Measurements from ENCODE around the gene F11.

DNA sequence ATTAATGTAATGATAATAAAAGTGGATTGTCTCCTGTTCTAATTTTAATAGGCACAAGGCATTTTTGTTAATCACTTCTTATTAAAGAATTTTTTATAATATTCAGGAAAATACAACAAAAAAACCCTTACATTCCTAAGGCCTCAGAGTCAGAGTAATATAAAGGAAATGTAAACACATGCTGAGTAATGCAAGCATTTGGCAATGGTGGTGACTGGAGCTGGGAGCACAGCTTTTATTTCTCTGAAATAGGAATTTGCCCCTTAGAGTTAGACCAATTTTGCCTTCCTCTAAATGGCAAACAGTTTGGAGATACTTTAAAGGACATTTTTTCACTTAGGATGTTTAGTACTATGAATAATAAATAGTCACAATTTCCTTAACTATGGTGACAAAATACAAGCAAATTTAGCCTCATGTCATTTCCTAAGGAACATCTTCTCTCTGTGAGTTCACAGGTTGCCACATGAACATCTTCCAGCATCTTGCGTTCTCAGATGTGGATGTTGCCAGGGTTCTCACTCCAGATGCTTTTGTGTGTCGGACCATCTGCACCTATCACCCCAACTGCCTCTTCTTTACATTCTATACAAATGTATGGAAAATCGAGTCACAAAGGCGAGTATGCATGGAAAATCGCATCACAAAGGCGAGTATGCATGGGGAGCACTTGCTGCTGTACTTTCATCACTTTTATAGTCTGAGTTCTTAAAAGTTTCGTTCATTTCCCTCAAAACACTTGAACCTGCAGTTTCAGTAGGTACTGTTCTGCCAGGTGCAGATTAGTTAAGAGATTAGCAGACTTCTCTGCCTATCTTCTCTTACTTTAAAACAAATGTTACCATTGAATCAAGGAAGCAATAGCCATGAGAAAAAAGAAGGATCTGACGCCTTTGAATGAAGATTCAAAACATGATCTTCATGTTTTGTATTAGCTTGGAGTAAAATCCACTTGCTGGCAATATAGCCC, 15.9 kb upstream of the F11 start:
- TF ChIP-seq, protein P1, sequence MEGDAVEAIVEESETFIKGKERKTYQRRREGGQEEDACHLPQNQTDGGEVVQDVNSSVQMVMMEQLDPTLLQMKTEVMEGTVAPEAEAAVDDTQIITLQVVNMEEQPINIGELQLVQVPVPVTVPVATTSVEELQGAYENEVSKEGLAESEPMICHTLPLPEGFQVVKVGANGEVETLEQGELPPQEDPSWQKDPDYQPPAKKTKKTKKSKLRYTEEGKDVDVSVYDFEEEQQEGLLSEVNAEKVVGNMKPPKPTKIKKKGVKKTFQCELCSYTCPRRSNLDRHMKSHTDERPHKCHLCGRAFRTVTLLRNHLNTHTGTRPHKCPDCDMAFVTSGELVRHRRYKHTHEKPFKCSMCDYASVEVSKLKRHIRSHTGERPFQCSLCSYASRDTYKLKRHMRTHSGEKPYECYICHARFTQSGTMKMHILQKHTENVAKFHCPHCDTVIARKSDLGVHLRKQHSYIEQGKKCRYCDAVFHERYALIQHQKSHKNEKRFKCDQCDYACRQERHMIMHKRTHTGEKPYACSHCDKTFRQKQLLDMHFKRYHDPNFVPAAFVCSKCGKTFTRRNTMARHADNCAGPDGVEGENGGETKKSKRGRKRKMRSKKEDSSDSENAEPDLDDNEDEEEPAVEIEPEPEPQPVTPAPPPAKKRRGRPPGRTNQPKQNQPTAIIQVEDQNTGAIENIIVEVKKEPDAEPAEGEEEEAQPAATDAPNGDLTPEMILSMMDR (IDR thresholded peaks at IDR 0.05; ENCODE audit: low read depth, low read length, poor library complexity, severe bottlenecking) = no peak
- TF ChIP-seq EZH2phosphoT487 (IDR thresholded peaks at IDR 0.05; ENCODE audit: borderline replicate concordance, low read length) = no peak
